Measurements from ENCODE around the gene HAPLN3. TPM values are rescaled to one million over a fixed set of nuclear protein-coding genes. Genes with fewer than 3 reads are reported as not detected.

The HAPLN3 gene
- total RNA-seq, 2 experiments from 2014 or later, result 75.7 to 79.0 TPM

GRCh38 chr15:88908697-88909621 is 13.6 kb upstream of the HAPLN3 start:
- H3K27me3 Mint-ChIP-seq (ENCODE audit: low read depth), result no peaks in the 10 kb centered on the region
- POLR2A ChIA-PET, result interaction anchor here (1.0 kb wide), 1 partner anchor 13 kb away, joined by 3 read pairs; the partner anchor contains the start of gene HAPLN3
- H3K4me1 Mint-ChIP-seq (ENCODE audit: low read depth), result peaks cover 38% of the 10 kb centered on the region
- ATAC-seq, result no peak
- no peak for DNase-seq
- H3K9me3 Mint-ChIP-seq (ENCODE audit: insufficient read depth), result no peaks in the 10 kb centered on the region
- CTCF ChIA-PET, result interaction anchor here (1.4 kb wide), 1 partner anchor 109 kb away, joined by 3 read pairs; no protein-coding TSS in a partner anchor
- H3K4me3 Mint-ChIP-seq, result no peak overlapping the region
- peaks cover 10% of the 10 kb centered on the region for H3K36me3 Mint-ChIP-seq (ENCODE audit: low read depth)
- no peak overlapping the region for H3K27ac Mint-ChIP-seq

DNA sequence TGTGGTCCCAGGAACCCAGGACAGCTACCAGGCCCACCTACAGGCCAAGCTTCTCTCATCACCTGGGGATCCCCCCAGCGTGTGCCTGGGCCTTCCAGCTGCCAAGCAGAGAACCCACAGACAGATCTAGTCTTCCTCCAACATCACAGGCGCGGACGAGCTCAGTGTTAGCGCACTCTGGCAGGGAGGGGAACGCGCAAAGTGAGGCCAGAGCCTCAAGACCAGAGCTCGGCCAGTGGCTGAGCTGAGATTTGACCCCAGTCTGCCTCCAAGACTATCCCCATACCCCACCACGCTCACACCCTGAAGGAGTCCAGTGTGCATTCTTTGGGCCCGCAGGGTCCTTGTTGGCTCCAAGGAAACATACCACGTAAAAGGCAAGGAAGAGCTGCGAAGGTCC is 12.8 kb upstream of the HAPLN3 start:
- Mint-ChIP-seq H3K4me3 (no peak overlapping the region), H3K36me3 (ENCODE audit: low read depth) (peaks cover 12% of the 10 kb centered on the region), H3K9me3 (ENCODE audit: insufficient read depth) (no peaks in the 10 kb centered on the region), H3K4me1 (ENCODE audit: low read depth) (peaks cover 40% of the 10 kb centered on the region), H3K27ac (no peak overlapping the region), H3K27me3 (ENCODE audit: low read depth) (no peaks in the 10 kb centered on the region)
- DNase-seq (no peak), ATAC-seq (no peak)
- ChIA-PET POLR2A (interaction anchor here (1.0 kb wide), 1 partner anchor 13 kb away, joined by 3 read pairs; the partner anchor contains the start of gene HAPLN3), CTCF (interaction anchor here (1.4 kb wide), 1 partner anchor 110 kb away, joined by 3 read pairs; no protein-coding TSS in a partner anchor)

DNA sequence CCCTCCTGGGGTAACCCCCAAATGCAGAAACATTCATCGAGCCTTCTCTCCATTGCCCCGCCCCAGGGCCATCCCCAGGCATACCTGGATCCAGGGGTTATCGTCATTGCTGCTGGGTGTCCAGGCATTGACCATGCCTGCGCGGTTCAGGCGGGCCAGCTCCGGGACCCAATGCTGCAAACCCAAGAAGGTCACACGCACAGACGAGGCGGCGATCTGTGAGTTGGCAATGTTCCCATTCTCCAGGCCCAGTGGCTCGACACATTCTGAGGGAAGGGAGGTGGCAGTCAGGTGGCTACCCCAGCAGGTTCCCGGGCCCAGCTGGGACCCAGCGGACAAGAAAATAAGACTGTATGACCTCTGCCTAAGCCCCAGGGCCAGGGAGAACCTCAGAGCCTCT is 11.8 kb upstream of the HAPLN3 start:
- Mint-ChIP-seq H3K27me3 (ENCODE audit: low read depth) (no peaks in the 10 kb centered on the region), H3K4me1 (ENCODE audit: low read depth) (peaks cover 39% of the 10 kb centered on the region), H3K27ac (no peak overlapping the region), H3K9me3 (ENCODE audit: insufficient read depth) (no peaks in the 10 kb centered on the region), H3K36me3 (ENCODE audit: low read depth) (peaks cover 13% of the 10 kb centered on the region), H3K4me3 (no peak overlapping the region)
- no peak for DNase-seq
- CTCF ChIA-PET, result no interaction called here
- POLR2A ChIA-PET, result no interaction called here
- ATAC-seq, result no peak

GRCh38 chr15:88906551-88906950 is 11.2 kb upstream of the HAPLN3 start:
- ATAC-seq (no peak), DNase-seq (no peak)
- H3K36me3 Mint-ChIP-seq (ENCODE audit: low read depth), result peaks cover 15% of the 10 kb centered on the region
- H3K4me3 Mint-ChIP-seq, result no peak overlapping the region
- peaks cover 34% of the 10 kb centered on the region for H3K4me1 Mint-ChIP-seq (ENCODE audit: low read depth)
- H3K27me3 Mint-ChIP-seq (ENCODE audit: low read depth), result no peaks in the 10 kb centered on the region
- H3K9me3 Mint-ChIP-seq (ENCODE audit: insufficient read depth), result no peaks in the 10 kb centered on the region
- ChIA-PET CTCF (interaction anchor here (2.4 kb wide), 1 partner anchor 11 kb away, joined by 34 read pairs; the partner anchor contains the start of gene HAPLN3), POLR2A (no interaction called here)
- no peak overlapping the region for H3K27ac Mint-ChIP-seq

DNA sequence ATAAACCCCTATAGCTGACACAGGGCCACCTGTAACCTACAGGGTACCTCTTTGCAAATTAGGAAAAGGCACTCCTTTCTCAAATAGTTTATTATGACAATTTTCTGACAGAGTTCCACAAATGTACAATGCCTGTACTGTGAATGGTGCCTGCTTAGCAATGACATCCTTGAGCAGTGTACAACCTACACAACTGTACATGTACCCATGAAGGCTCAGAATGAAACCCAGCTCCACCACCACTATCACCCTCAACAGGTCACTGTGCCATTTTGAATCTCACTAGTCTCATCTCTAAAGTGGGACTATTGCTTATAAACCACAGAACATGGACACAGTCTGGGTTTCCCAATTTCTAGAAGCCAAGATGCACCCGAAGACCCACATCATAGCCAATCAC is 10.8 kb upstream of the HAPLN3 start:
- ATAC-seq (no peak), DNase-seq (no peak)
- peak overlapping the region; percentile 0 for H3K27ac Mint-ChIP-seq
- peaks cover 33% of the 10 kb centered on the region for H3K4me1 Mint-ChIP-seq (ENCODE audit: low read depth)
- no peaks in the 10 kb centered on the region for H3K9me3 Mint-ChIP-seq (ENCODE audit: insufficient read depth)
- H3K27me3 Mint-ChIP-seq (ENCODE audit: low read depth), result no peaks in the 10 kb centered on the region
- H3K36me3 Mint-ChIP-seq (ENCODE audit: low read depth), result peaks cover 14% of the 10 kb centered on the region
- CTCF ChIA-PET, result interaction anchor here (1.0 to 2.5 kb wide), 6 partner anchors 9 to 116 kb away, joined by 3 to 36 read pairs (median 23); partner anchors contain the start of genes HAPLN3 and MFGE8
- H3K4me3 Mint-ChIP-seq, result no peak overlapping the region
- POLR2A ChIA-PET, result no interaction called here

GRCh38 chr15:88905576-88905975 is 10.2 kb upstream of the HAPLN3 start:
- DNase-seq (no peak), ATAC-seq (no peak)
- H3K4me3 Mint-ChIP-seq, result no peak overlapping the region
- no peaks in the 10 kb centered on the region for H3K27me3 Mint-ChIP-seq (ENCODE audit: low read depth)
- ChIA-PET POLR2A (interaction anchor here (0.8 to 2.9 kb wide), 3 partner anchors 9 to 270 kb away, joined by 3 to 18 read pairs (median 7); partner anchors contain the start of genes HAPLN3 and MFGE8), CTCF (interaction anchor here (1.0 to 2.6 kb wide), 30 partner anchors 9 to 281 kb away, joined by 3 to 36 read pairs (median 7); partner anchors contain the start of genes HAPLN3, ISG20 and MFGE8)
- peaks cover 29% of the 10 kb centered on the region for H3K4me1 Mint-ChIP-seq (ENCODE audit: low read depth)
- H3K9me3 Mint-ChIP-seq (ENCODE audit: insufficient read depth), result no peaks in the 10 kb centered on the region
- peaks cover 13% of the 10 kb centered on the region for H3K36me3 Mint-ChIP-seq (ENCODE audit: low read depth)
- peak overlapping the region; percentile 84 for H3K27ac Mint-ChIP-seq

DNA sequence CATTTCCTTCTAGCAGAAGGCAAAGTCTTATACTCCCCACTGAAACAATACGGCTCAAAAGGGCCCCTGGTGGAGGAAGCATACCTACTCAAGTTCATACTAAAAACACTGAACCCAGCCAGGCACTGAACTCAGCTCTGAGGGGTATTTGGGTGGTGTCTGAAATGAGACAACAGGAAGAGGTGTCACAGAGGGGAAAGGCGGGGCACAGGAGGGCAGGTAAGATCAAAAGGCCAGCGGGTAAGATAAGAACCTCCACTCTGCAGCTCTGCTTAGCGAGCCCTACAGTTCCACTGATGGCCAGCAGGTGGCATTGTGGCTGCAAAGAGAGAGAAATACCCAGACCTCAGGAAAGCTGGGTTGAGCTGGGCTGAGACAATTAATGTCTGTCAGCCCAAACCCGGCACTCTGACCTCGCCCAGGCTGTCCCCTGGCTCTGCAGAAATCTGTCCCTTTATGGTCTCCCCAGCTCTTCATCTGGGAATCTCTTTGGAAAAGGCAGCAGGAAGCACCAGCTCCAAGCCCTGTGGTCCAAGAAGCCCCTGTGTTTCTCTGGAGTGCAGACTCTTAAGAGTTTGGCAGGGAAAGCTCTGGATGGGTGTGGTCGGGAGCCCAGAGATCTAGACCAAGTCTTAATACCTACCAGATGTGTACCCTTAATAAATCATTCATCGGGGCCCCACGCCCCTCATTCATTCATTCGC is 9.4 kb upstream of the HAPLN3 start:
- ATAC-seq, result peak; percentile 99
- Mint-ChIP-seq H3K4me3 (peak overlapping the region; percentile 2), H3K27me3 (ENCODE audit: low read depth) (no peaks in the 10 kb centered on the region), H3K9me3 (ENCODE audit: insufficient read depth) (no peaks in the 10 kb centered on the region), H3K27ac (peak overlapping the region; percentile 84), H3K36me3 (ENCODE audit: low read depth) (peaks cover 13% of the 10 kb centered on the region), H3K4me1 (ENCODE audit: low read depth) (peaks cover 29% of the 10 kb centered on the region)
- ChIA-PET CTCF (interaction anchor here (0.6 to 2.6 kb wide), 66 partner anchors 9 to 1290 kb away, joined by 3 to 36 read pairs (median 5); partner anchors contain the start of genes FANCI, HAPLN3, ISG20 and MFGE8), POLR2A (interaction anchor here (0.8 to 2.9 kb wide), 7 partner anchors 9 to 437 kb away, joined by 3 to 18 read pairs (median 4); partner anchors contain the start of genes HAPLN3, ISG20, MFGE8 and MRPL46)
- peak; percentile 97 for DNase-seq

- Mint-ChIP-seq H3K27me3 (ENCODE audit: low read depth) (no peaks in the 10 kb centered on the region), H3K27ac (peak overlapping the region; percentile 84), H3K36me3 (ENCODE audit: low read depth) (peaks cover 7% of the 10 kb centered on the region), H3K4me1 (ENCODE audit: low read depth) (peaks cover 29% of the 10 kb centered on the region), H3K4me3 (peak overlapping the region; percentile 2), H3K9me3 (ENCODE audit: insufficient read depth) (no peaks in the 10 kb centered on the region)
- CTCF ChIA-PET, result interaction anchor here (0.6 to 2.6 kb wide), 56 partner anchors 9 to 1290 kb away, joined by 3 to 36 read pairs (median 5); partner anchors contain the start of genes FANCI, HAPLN3 and MFGE8
- POLR2A ChIA-PET, result interaction anchor here (0.9 to 2.9 kb wide), 6 partner anchors 9 to 437 kb away, joined by 3 to 18 read pairs (median 4); partner anchors contain the start of genes HAPLN3, ISG20, MFGE8 and MRPL46
- no peak for DNase-seq
- ATAC-seq, result no peak
Observed at GRCh38 chr15:88904257-88904623, 8.9 kb upstream of the HAPLN3 start.

DNA sequence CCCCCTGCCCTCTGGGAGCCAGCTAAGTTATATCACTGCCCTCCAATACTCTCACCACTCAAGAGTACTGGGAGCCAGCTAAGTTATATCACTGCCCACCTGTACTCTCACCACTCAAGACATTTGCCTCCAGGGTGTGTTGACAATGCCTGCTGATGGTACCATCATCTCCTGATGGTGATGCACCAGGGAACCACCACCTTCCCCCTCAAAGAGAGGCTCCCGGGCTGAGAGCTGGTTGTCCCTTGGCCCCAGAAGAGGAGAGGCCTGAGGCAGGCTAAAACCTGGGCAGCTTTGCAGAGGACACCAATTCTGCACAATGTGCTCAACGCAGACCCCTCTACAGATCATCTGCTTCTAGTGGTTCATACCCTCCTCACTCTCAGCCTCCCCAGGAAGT is 7.5 kb upstream of the HAPLN3 start:
- no peak overlapping the region for H3K4me3 Mint-ChIP-seq
- ATAC-seq, result no peak

DNA sequence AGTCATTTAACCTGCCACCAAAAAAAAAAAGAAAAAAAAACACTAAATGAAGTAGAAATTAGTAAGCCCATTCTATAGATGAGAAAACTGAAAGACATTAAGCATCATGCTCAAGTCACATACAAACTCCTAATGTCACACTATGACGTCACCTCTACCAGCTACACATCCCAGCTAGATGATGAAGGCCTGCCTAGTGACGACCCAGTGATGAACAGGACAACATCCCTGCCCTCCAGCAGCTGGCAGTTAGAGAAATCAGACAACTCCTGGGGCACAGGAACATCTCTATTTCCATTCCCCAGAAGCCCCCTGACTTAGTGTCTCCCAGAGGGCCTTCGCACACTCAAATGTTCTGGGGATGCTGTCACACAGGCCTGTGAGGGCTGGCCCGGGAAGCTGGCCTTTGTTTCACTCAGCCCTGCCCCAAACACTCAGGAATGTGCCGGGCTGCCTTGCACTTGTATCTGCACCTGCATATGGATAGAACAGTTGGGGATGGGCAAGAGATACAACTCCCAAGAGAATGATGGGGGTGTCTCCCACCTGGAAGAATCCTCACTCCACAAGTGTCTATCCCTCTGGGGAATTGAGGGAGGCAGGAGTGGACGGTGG is 7.0 kb upstream of the HAPLN3 start:
- Mint-ChIP-seq H3K36me3 (ENCODE audit: low read depth) (peaks cover 7% of the 10 kb centered on the region), H3K27ac (no peak overlapping the region), H3K4me1 (ENCODE audit: low read depth) (peaks cover 34% of the 10 kb centered on the region), H3K27me3 (ENCODE audit: low read depth) (no peaks in the 10 kb centered on the region), H3K4me3 (no peak overlapping the region), H3K9me3 (ENCODE audit: insufficient read depth) (no peaks in the 10 kb centered on the region)
- DNase-seq (no peak), ATAC-seq (no peak)
- POLR2A ChIA-PET, result interaction anchor here (0.6 to 1.3 kb wide), 2 partner anchors 9 to 280 kb away, joined by 3 to 4 read pairs; no protein-coding TSS in a partner anchor
- CTCF ChIA-PET, result interaction anchor here (0.9 to 2.6 kb wide), 4 partner anchors 8 to 278 kb away, joined by 3 to 9 read pairs (median 5); no protein-coding TSS in a partner anchor

More for the DNA sequence above, 7.5 kb upstream of the HAPLN3 start:
- CTCF ChIA-PET, result interaction anchor here (0.9 to 2.6 kb wide), 5 partner anchors 9 to 278 kb away, joined by 3 to 25 read pairs (median 7); no protein-coding TSS in a partner anchor
- no peak for DNase-seq
- Mint-ChIP-seq H3K4me1 (ENCODE audit: low read depth) (peaks cover 29% of the 10 kb centered on the region), H3K36me3 (ENCODE audit: low read depth) (peaks cover 7% of the 10 kb centered on the region), H3K27ac (no peak overlapping the region), H3K27me3 (ENCODE audit: low read depth) (no peaks in the 10 kb centered on the region), H3K9me3 (ENCODE audit: insufficient read depth) (no peaks in the 10 kb centered on the region)
- POLR2A ChIA-PET, result interaction anchor here (0.6 to 2.9 kb wide), 3 partner anchors 7 to 281 kb away, joined by 3 to 18 read pairs (median 4); partner anchors contain the start of gene HAPLN3

All from activated CD8-positive, alpha-beta T cell treated with anti-CD3 and anti-CD28 coated beads, Interleukin-2, amount 10 ng/mL, durations not matched to agents 7 days and 5 days (primary cell).